Fibroblast of gingiva (primary cell): ENCODE measurements around the gene P2RX3.
"Not testable (repeated sequence)": the region's sequence is repeated elsewhere in the genome, so short reads cannot be mapped to it uniquely, and the experiment has no call there.

Experiments used
- DNase-seq: peaks from one replicate; pipeline ENCODE4 v3.0.0-alpha.2; 2011; ENCODE audit warnings: low read depth

Gene P2RX3

DNA sequence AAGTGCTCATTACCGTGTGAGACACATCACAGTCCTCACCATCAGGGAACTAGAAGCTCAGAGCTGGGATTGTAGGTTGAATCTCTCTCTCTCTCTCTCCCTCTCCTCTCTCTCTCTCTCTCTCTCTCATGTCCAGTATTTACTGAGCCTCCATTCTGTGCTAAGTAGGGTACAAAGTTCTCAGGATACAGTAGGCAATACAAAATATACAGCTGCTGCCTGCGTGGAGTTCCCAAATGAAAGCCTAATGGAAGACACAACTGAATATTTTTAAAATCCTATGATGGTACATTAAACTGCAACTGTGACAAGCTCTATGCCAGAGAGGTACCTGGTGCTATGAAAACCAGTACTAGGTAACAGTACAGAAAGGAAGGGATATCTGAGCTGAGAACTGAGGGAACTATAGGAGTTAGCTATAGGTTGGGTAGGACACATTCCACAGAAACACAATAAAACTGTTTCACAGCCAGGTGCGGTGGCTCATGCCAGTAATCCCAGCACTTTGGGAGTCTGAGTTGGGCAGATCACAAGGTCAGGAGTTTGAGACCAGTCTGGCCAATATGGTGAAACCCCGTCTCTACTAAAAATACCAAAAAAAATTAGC, 61.9 kb downstream of the P2RX3 start:
- no peak for DNase-seq

DNA sequence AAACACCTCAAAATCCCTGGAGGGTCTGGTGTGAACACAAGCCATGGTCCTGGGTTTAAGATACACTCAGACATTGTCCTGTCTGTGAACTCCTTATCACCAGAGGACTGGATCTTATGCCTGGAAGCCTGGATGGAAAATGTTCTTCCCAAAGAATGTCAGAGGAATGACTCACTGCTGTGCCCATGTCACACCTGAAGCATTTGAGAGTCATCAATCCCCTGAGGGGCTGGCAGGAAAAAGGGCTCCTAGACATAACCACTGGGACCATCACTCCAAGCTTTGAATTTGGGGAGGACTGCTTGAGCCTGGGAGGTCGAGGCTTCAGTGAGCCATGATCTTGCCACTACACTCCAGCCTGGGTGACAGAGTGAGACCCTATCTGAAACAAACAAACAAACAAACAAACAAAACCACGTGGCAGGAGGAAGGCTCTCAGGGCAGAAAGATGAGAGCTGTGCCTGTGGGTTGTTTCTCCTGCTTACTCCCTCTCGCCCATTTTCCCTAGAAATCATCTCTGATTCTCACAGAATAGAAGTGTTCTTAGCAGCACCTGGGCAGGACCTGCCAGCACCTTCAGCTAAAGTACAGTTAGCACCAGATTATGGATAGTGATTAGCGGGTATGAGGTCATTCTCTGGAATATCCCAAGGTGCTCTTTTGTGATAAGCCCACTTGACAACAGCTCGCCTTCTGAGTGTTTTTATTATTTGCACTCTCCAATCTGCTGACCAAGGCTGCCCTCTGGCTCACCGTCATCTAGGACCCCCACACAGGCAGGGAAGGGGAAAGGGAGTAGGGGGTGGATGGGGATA, 64.2 kb downstream of the P2RX3 start:
- no peak for DNase-seq

DNA sequence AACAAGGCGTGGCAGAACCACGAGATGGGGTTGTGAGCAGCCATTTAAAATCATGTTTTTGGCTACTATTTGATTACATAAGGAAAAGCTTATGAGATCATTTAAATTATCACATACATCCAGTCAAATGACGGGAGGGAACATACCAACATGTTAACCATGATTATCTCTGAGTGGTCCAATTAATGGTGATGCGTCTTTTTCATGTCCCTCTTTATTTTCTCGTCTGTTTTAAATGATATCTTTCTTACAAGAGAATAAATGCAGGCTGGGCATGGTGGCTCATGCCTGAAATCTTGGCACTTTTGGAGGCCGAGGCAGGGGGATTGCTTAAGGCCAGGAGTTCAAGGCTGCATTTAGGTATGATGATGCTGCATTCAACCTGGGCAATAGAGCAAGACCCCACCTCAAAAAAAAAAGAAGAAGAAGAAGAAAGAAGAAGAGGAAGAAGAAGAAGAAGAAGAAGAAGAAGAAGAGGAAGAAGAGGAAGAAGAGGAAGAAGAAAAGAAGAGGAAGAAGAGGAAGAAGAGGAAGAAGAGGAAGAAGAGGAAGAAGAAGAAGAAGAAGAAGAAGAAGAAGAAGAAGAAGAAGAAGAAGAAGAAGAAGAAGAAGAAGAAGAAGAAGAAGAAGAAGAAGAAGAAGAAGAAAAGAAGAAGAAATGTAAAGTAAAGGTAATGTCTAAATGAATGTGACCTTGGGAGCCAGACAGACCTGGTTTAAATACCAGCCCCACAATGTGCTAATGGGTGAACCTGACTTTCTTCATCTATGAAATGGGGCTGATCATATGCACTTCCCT, 65.0 kb downstream of the P2RX3 start:
- DNase-seq, result not testable (repeated sequence)

DNA sequence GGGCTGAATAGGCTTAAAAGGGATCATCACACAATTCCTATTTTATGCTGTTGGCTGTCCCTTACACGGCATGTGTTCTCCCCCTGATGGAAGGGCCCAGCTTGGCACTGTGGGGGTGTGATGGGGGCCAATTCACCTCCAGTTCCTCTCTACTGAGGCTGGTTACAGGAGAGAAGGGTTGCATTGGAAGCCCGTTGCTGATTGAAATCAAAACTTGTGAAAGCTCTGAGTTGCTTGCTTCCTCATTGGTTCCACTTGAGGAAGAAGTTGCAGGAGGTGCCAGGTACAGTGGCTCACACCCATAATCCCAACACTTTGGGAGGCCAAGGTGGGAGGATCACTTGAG, 65.6 kb downstream of the P2RX3 start:
- no peak for DNase-seq

DNA sequence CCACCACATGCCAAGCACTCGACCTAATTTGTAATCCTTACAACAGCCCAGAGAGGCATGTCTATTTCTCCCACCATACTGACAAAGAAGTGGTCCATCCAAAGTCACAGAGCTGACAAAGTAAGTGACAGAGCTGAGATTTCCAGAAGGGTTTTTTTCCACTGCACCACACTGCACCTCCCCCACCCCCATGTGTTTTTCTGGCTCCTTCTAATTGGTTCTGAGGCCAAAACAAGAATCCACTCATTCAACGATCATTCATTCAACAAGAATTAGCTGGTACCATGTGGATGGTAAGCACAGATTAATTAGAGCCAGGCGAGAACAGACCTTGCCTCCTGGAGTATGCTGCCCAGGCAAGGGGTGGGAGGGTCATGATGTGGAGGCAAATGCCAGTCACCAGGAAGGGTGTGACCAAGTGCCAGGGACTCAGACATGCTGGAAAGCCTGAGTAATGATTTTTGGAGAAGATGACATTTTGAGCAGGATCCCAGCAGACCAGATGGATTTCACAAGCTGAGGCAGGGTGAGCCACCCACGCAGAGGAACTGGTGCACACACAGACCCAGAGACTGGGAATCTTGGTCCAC, 67.2 kb downstream of the P2RX3 start:
- peak; percentile 21 for DNase-seq

DNA sequence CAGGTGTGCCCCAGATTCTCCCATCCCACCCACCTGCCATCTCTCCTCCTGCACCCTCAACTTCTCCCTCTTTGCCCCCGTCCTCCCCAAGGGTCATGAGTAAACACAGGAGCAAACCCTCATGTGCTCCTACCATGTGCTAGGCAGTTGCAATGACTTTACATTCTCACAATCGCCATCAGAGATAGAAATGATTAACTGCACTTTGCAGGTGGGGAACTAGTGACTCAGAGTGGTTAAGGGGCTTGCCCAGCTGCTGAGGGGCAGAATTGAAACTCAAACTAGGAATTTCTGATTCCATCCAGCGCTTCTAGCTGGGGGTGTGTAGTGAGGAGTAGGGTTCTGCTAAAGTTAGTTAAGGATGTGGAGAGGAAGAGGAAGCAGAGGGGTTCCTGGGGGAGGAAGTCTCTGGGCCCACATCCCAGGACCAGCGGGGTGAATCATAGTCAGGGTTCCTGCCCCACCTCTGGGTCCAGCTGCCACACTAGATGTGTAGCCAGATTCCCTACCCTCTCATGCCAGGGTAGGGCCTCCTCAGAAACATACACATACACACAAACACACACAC, 68.3 kb downstream of the P2RX3 start:
- no peak for DNase-seq

DNA sequence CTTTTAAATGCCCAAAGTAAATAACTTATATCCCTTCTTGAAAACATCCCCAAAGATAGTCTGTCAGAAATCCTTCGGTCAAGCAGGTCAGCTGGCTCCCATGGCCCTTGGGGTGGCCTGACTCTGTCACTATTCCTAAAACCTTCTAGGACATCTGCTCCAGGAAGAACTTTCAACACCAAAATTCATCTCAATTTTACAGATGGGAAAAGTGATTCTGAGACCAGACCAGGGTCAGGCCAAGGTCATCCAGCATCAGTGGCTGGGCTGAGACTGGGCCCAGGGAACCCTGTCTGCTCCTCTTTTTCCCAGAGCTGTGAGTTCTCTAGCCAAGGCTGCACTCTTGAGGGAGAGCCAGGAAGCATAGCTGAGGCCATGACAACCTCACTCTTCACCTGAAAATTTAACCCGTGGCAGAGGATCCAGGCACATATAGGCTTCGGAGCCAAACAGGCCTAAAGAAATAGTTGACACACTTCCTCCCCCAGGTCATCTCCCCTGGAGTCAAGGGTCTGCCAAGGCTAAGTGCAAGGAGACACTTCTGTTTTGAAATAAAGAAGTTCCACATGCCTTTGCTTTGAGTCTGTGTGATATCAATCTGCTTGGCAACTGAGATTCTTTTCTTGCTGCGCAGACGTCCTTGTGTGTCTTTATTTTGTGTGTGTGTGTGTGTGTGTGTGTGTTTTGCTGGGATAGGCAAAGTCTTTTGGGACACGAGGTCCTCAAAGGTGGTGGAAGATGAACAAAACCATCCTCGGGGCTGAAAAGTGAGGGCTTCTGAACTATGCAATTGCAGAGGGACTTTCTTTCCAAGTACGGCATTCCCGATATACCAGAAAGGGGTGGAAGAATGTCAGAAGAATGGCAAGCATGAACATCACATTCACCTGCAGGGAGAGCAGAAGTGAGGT, 69.1 kb downstream of the P2RX3 start:
- DNase-seq, result no peak

DNA sequence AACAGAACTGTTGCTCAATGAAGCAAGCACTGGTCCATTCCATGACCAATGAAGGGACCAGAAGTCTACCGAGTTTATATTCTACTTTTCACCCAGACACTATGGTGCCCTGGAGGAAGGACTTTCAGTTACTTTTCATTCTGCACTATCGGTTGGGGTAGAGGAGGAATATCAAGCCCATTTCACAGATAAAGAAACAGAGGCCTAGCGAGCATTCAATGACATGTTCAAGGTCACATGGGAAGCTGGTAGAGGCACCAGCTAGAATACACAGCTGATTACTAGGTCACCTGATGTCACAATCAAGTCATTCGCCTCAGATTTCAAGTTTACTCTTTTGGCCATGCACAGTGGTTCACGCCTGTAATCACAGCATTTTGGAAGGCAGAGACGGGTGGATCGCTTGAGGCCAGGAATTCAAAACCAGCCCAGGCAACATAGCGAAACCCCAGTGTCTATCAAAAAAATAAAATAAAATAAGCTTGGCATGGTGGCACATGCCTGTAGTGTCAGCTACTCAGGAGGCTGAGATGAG, 69.9 kb downstream of the P2RX3 start:
- no peak for DNase-seq

DNA sequence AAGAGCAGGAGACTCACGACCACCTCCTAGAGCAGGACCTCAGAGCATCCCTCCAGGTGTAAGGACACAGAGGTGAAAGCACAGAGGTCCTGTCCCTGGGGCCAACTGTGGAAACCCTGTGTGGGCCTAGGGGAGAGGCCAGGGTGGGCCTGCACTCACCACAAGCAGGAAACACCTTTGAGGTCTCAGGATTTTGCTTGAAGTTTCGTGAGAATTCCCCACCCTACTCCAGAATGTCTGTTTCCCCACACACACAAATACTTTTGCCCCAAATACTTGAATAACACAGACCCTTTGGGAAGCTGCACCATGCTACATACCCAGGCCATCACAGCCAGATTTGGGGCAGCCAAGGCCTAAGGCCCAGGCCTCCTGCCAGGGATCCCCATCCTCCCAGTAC, 70.6 kb downstream of the P2RX3 start:
- no peak for DNase-seq

DNA sequence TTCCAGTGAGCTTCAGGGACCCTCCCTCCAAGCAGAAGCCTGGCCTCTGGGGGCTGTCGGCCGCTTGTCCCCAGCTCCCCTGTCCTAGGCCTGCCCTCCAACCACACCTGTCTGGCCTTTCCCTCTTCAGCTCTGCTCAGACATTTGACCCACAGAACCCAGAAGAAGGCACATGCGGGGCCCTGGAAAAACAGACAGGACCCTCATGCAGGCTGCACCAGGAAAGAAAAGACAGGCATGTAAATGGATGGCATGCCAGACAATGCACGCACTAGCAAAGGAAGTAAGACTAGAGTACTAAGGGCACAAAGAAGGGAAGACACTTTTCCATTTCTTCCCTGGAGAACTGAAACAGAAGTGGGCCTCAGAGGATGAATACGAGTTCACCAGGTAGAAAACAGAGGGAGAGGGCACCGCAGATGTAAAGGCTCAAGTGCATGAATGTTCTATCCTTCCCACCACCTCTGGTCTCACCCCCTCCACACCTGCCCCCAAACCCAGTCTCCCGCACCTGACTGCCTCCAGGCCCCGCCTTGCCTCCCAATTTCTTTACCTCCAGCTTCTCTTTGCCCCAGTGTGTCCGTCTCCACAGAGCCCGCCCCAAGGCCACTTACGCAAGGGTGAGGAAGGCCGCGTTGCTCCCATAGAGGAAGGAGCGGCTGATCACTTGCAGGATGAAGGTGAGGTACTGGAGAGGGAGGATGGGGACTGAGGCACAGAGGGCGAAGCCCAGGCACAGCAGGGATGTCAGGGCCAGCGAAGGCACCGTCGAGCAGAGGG, 71.4 kb downstream of the P2RX3 start:
- DNase-seq, result no peak

DNA sequence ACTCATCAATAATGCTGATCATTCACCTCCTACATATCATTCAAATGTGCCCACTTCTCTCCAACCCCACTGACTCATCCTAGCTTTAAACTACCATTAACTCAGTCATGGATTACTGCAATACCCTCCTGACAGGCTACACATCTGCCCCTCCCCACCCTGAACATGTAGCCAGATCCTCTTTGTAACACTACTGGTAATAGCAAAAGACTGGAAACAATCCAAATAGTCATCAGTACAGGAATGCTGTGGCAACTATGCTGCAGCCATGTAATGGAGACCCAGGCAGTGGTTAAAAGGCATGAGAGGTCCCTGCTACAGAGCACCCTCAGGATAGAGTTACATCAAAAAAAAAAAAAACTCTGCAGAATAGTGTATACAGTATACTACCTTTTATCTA, 72.1 kb downstream of the P2RX3 start:
- peak; percentile 95 for DNase-seq

DNA sequence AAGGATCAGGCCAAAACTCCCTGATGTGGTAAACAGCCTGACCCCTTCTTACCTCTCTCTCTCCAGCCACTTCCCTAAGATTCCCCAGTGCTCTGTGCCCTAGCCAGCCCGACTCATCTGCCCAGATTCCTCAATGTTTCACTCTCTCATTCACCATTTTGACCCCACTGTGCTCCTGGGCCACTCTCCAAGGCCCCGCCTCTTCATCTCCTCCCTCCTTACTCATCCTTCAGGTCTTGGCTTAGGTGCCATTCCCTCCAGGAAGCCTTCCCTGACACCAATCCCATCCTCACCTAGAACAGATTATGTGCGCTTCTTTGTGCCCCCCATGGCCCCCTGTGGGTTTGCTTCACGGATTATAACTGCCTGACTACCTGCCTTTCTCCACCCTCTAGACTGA, 75.5 kb downstream of the P2RX3 start:
- DNase-seq, result no peak

DNA sequence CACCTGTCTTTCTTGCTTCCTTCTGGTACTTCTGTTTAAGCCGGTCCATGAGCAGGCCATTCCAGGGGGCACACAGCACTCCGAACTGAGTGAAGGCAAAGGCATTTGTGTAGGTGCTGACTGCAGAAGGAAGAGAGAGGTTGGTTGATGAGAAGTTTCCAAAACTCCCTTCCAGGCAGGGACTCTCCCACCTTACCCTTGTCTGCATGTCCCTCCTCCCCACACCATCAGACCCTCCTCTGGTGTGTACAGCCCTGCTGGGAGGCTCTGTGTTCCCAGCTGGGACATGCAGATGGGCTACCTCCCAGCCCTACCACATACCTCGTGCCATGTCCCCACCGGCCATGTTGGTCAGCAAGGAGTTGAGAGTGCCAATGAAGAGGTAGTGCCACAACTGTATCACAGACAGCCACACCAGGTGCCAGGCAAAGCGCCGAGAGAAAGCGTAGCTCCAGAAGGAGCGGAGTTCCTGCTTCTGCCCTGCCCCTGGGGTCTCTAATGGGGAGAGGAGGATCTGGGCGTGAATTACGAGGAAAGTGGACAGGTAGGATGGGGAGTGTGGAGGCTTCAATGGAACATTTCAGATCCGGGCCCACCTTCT, 76.6 kb downstream of the P2RX3 start:
- no peak for DNase-seq

DNA sequence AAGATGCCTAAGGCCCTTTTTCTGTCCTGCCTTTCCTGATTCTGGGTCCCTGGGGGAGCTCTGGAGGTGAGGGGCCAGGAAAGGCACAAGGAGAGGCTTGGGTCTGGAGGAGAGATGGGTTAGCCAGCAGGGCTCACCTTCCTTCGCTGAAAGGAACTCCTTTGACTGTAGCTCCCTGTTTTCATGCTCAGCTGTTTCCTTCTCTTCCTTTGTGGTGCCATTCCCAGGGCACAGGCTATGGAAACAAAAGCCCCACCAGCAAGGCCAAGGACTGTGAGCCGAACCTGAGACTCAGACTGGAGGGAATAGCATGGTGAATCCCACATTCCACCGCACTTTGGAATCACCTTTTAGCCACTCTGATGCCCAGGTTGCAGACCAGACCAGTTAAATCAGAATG, 78.3 kb downstream of the P2RX3 start:
- no peak for DNase-seq

DNA sequence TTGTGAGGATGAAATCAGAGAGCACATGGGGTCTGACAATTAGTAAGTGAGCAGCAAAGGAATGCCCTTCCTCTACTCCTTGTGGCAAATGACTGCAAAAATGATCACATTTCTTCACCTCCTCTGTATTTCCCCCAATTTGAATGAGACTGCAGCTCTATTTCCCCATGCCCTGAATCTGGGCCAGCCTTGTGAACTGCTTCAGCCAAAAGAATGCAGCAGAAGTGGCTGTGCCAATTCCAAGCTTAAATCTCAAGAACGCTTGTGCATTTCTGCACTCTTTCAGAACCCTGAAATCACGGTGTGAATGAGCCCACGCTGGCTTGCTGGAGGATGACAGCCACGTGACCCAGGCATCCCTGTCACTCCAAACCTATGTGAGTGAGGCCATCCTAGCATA, 78.9 kb downstream of the P2RX3 start:
- DNase-seq, result peak; percentile 90

DNA sequence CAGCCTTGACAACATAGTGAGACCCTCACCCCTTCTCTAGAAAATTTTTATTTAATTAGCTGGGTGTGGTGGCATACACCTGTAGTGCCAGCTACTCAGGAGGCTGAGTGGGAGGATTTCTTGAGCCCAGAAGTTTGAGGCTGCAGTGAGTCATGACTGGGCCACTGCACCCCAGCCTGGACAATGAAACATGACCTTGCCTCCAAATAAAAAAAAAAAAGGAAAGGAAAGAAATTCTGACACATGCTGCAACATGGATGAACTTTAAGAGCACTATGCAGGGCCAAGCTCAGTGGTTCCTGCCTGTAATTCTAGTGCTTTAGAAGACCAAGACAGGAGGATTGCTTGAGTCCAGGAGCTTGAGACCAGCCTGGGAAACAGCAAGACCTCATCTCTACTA, 80.0 kb downstream of the P2RX3 start:
- DNase-seq, result no peak

DNA sequence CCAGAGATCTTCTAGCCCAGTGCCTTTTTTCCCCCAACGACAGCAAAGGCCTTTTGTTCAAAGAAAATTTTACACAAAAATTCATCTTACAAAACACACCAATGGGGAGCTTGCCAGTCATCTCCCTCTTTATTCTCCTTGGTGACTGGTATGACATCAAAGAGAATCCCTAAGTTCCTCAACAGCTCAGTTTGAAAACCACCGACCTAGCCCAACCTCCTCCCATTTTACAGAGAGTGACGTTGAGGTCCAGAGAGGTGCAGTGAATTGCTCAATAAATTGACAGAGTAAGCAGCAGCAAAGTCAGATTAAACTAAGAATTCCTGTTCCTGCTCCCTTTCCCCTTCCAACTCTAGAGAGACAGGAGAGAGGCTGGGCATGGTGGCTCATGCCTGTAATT, 81.0 kb downstream of the P2RX3 start:
- no peak for DNase-seq

DNA sequence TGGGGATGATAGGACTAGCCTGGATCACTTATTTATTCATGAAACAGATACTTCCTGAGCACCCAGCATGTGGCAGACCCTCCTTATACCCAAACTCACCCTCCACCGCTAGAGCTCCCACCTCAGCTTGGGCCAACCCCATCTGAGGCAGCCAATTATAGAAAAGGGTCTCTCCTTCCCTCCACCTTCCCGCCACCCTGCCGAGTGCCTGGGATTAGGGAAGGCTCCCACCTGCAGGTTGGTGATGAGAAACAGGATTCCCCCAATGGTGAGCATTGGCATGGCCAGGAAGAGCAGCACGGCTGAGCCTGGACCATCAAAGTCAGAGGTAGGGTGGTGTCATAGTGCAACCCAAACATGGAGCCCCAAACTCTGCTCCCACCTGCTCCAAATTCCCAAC, 82.9 kb downstream of the P2RX3 start:
- DNase-seq, result no peak

DNA sequence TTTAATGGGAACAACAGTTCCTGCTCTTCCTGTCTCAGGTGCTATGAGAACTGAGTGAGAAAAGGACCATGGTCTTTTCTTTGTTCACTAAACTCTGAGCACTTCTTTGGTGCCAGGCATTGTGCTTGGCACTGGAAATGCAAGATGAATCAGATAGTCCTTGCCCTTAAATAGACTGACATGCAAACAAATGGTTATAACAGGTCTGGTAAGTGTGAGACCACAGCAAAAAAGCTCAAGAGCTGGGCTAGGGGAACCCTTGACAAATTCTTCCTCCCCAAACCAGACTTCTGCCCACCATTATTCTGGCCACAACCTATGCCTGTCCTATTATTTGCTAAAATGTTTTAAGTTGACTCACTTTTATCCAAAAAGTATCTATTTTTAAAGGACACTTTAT, 83.7 kb downstream of the P2RX3 start:
- DNase-seq, result no peak
